HL-60 (cell line): ENCODE measurements around the gene PKD1L1.

Source experiments
- CTCF ChIP-seq: IDR thresholded peaks from one replicate; pipeline ENCODE4 v1.5.1; 2011; ENCODE audit warnings: low read length, control low read depth, inconsistent platforms; ENCODE audit not compliant: insufficient read depth
- GABPA ChIP-seq: IDR thresholded peaks from 2 replicates; pipeline ENCODE4 v1.6.1; 2012; ENCODE audit warnings: low read depth
- POLR2AphosphoS5 ChIP-seq: IDR thresholded peaks from 2 replicates; pipeline ENCODE4 v1.6.1; 2012; ENCODE audit warnings: low read depth
- REST ChIP-seq: IDR thresholded peaks from 2 replicates; pipeline ENCODE4 v1.6.1; 2012; ENCODE audit warnings: low read depth; ENCODE audit not compliant: insufficient replicate concordance
- SPI1 ChIP-seq: IDR thresholded peaks from 2 replicates; pipeline ENCODE4 v1.6.1; 2012; ENCODE audit warnings: low read depth, mild to moderate bottlenecking, borderline replicate concordance

GRCh38 chr7:47931005-47932004, 17.0 kb downstream of the PKD1L1 start:
- TF ChIP-seq CTCF (no peak), REST (no peak), POLR2AphosphoS5 (no peak), SPI1 (no peak), GABPA (no peak)
